ENCODE measurements around the gene MDN1.

- TF ChIP-seq, protein P1, sequence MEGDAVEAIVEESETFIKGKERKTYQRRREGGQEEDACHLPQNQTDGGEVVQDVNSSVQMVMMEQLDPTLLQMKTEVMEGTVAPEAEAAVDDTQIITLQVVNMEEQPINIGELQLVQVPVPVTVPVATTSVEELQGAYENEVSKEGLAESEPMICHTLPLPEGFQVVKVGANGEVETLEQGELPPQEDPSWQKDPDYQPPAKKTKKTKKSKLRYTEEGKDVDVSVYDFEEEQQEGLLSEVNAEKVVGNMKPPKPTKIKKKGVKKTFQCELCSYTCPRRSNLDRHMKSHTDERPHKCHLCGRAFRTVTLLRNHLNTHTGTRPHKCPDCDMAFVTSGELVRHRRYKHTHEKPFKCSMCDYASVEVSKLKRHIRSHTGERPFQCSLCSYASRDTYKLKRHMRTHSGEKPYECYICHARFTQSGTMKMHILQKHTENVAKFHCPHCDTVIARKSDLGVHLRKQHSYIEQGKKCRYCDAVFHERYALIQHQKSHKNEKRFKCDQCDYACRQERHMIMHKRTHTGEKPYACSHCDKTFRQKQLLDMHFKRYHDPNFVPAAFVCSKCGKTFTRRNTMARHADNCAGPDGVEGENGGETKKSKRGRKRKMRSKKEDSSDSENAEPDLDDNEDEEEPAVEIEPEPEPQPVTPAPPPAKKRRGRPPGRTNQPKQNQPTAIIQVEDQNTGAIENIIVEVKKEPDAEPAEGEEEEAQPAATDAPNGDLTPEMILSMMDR (IDR thresholded peaks at IDR 0.05; ENCODE audit: borderline replicate concordance, extremely low read depth, low read length, poor library complexity, severe bottlenecking) = no peak
- no peak for TF ChIP-seq EZH2 (IDR thresholded peaks at IDR 0.05; ENCODE audit: borderline replicate concordance, low read depth, low read length, severe bottlenecking)
Measured at GRCh38 chr6:89749918-89750317, 69.7 kb downstream of the MDN1 start.

Measured in DND-41 (cell line).